Measurements from ENCODE around the gene CIC.

CIC gene

GRCh38 chr19:42244347-42245220 lies 24.5 kb upstream of the CIC start:
- DNase-seq = peak; percentile 93

DNA sequence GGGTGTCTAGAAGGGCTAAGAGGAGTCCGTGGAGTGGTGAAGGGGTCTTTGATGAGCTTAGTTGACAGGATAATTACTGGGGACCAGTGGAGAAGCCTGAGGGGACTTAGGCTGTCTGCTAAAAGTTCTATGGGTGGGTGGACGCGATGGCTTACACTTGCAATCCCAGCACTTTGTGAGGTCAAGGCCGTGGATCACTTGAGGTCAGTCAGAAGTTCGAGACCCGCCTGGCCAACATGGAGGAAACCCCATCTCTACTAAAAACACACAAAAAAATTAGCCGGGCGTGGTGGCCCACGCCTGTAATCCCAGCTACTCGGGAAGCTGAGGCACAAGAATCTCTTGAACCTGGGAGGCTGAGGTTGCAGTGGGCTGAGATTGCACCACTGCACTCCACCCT lies 23.8 kb upstream of the CIC start:
- DNase-seq = no peak

- DNase-seq = no peak
These were observed 22.7 kb upstream of the CIC start for GRCh38 chr19:42246143-42246921.

GRCh38 chr19:42246922-42247639 lies 22.0 kb upstream of the CIC start:
- DNase-seq = no peak

GRCh38 chr19:42247640-42248199 lies 21.3 kb upstream of the CIC start:
- no peak for DNase-seq

DNA sequence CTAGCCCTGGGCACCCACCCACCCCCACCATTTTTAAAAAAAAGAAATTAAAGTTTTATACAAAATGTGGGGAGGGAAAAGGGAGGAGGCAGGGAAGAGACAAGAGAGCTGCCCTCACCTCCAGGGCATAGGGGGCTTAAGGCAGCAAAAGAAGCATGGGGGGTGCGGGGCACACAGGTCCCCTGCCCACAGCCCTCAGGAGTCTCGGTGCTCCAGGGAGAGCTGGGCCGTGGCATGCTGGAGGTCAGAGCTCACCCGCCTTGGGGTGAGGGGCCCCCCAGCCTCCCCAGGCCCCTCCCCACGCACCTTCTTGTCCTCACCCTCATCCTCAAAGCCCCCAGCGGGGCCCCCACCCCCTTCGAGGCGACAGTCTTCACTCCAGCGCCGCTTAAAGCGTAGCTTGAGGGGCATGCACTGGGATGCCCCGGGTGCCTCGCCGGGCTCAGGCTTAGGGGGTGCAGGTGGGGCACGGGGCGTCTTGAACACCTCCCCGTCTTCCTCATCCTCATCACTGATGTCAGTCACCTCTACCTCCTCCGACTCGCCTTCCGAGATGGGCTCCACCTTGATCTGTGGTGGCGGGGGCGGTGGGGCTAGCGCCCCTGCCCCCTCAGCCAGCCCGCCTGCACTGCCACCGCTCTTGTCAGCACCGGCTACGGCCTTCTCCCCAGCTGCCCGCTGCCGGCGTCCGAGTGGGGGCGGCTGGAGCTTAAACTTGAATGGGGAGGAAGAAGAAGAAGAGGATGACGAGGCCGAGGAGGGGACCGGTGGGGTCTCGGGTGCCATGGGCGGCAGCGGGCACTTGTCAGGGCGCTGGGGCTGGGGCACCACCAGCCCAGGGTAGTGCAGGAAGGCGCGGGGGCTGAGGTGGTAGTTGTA lies 20.5 kb upstream of the CIC start:
- DNase-seq = no peak

DNA sequence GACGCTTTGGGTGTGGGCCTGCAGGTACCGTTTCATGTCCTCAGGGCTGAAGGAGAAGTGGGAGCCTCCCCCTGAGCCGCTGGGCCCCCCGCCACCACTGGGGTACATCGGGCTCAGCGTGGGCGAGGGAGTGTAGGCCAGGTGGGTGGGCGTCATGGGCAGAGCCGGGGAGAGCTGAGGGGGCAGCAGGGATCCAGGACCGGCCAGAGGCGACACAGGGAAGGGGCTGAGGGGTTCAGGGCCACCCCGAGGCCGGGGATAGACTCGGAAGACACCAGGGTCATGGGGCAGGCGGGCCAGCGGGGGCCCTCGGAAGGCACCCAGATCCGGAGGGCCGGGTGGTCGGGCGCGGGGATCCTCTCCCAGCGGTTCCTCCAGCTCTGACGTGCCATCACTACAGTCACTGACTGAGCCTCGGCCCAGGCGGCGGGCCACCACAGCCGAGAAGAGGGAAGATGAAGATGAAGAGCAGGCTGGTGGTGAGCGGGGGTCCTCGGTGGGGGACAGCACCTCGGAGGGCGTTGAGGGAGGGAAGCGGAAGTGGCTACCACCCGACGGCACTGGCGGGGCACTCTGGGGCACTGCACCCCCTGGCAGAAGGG lies 19.8 kb upstream of the CIC start:
- DNase-seq = no peak

- no peak for DNase-seq
These were observed 19.3 kb upstream of the CIC start for GRCh38 chr19:42249769-42250168.

DNA sequence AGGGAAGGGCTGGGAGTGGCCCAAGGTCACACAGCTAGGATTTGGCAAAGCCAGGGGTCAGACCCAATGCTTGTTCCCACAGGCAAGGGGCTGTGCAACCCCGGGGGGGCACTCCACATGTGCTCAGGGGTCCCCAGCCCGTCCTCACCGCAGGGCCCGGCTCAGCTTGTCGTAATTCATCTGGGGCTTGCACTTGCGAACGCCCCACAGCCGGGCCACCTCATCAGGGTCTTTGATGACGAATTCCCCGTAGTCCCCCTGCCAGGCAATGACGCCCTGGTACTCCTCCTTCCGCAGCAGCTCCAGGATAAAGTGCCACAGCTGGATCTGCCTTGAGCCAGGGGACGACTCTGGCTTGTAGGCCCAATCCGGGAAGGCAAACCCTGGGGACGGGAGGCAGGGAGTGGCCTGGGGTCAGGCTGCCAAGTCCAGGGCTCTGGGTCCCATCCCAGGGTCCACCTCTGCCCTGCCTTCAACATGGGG lies 18.8 kb upstream of the CIC start:
- no peak for DNase-seq

GRCh38 chr19:42250666-42251531 lies 18.2 kb upstream of the CIC start:
- DNase-seq = no peak

DNA sequence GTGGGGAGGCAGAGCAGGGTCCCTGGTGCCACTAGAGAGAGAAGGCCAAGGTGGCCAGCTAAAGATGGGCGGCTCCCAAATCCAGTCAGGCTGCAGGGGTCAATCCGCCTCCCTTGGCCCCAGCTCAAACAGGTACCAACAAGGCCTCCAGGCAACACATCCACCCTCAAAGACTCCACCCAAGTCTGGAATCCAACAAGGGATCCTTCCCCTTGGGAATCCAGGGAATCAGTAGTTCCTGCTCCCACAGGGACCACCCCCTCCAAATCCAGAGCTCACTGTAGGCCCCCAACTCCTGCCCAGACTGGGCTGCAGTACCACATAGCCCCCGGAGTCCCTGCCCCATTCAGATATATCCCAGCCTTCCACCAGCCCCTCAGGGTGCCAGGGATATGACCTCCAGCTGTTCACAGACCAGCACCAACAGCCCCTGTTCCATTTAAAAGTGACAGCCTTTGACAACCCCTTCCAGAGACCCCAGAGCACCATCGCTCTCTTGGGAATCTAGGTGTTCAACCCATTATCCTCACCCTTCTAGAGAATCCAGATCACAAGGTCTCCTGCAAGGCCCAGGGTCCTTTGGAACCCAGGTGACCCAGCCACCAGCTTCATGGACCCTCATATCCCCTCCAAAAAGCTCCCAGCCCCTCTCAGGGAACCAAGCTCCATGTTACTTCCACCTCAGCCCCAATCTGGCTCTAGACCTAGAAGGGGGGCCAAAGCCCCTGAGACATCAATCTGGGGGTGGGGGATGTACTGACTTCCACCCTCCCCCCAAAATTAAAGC lies 17.3 kb upstream of the CIC start:
- no peak for DNase-seq

- DNase-seq = no peak
These were observed 16.4 kb upstream of the CIC start for GRCh38 chr19:42252365-42253244.

DNA sequence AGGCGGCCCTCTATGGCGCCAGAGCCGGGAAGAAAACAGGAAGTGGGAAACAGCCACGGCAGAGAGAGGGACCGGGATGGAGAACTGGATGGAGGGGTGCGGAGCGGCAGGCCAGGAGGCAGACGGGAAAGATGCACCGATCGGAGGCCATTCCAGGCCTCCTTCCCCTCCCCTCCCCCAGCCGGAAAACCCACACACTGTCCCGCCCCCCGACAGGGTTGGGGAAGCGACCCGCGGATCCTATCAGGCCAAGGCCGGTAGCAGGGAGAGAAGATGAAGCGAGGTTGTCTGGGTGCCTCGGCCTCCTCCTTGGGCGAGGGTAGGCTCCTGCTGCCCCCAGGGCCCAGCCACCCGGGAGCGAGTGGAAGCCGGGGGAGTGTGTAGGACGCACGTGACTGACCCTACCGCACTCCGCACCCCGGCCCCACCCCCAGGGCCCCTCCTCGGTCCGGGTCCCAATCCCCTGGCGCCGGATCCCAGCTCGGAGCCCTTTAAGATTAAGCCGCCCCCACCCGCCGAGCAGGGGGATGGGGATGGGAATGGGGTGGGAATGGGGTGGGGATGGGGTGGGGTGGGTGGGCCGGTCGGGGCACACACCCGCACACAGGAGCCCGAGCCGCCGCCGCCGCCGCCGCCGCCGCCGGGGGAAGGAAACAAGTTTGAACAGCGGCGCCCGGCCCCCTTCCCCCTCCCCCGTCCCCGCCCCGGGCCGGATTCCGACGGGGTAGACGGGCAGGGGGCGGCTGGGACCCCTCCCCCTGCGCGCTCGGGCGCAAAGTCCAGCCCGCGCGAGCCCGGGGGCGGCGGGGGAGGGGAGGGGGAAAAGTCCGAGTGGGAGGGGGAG lies 15.6 kb upstream of the CIC start:
- DNase-seq = peak; percentile 58

- no peak for DNase-seq
These were observed 14.8 kb upstream of the CIC start for GRCh38 chr19:42254089-42254849.

DNA sequence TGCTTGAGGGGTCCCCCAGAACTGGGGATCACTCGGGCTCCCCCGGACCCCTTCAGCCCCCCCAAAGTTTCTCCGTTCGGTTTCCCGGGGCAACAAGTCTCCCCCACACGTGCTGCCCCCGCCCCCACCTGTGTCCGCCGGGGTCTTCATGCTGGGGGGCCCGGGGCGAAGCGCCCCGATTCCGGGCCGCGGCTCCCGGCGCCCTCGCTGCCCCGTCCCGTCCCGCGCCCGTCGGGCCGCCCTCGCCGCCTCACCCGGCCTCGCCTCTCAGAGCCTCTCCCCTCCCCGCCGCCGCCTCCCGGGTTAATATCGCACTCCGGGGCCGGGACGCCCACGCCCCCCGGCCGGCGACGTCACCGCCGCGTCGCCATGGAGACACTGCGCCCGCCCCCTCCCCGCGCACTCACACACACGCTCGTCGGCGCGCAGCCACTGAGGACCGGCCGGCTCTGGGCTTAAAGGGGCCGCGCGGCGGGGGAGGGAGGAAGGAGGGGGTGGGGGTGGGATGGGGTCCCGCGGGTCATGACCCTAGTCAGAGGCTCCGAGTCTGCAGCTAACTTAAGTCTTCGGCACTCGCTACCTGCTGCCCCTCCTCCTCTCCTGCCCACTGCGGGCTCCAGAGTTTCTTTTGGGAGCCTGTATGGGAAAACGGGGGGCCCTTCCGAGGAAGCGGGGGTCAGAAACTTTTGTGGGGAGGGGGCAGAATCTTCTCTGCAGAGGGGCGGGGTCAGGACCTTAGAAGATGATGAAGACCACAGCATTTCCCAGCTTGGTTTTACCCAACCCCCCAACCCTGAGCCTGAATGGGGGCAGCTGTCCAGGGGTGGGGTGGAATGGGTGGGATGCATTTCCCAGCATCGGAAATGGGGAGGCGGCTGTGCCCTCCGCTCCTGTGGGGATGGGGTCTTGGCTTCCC lies 13.9 kb upstream of the CIC start, which contains the start of gene ERF:
Gene ERF, minus strand, starts transcription at position 279 of the 916 bp plus-strand sequence. Its CDS starts 129 bp downstream, at position 150.
- peak; percentile 83 for DNase-seq

All from NCI-H748 treated with DMSO at 0.1 percent for 48 hours (cell line).